GM19099 (cell line): ENCODE data around the gene C17orf50.
A peak's percentile ranks its signal among the peaks of the same experiment; 100 is the strongest.

Experiments
- POLR2A ChIP-seq: IDR thresholded peaks from 3 replicates; pipeline ENCODE4 v1.6.1; 2011; ENCODE audit warnings: low read depth; ENCODE audit not compliant: insufficient read length; ENCODE audit errors: extremely low read depth

C17orf50 gene

GRCh38 chr17:35807371-35808144, 46.9 kb downstream of the C17orf50 start:
- TF ChIP-seq POLR2A = no peak

DNA sequence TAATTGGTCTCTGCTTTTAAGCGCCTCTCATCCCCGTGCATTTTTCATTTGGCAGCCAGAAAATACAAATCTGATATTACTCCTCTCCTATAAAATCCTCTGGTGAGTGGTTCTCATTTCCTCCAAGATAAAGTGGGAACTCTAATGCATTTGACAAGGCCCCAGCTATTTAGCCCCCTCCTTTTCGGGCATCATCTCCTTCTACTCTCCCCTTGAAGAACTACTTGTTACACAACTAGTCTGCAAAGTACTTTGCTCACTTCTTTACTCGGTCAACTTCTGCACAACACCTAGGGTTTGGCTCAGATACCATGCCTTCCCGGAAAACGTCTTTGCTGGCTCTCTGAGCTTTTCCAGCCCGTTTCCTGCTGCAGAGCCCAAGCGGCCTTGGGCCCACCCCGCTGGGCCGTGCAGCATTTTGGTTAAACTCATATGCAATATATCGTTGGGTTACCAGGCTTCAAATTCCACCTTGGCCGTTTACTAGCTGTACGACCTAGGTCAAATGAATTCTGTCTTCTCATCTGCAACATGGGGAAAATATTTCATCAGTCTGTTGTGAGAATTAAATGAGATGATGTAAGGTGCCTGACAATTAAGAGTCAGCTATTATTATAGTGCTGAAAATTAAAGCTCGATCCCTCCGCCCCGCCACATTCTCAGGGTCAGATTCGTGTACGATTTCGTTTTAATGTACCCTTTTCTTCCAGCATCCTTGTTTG, 47.7 kb downstream of the C17orf50 start:
- no peak for TF ChIP-seq POLR2A

- TF ChIP-seq POLR2A = peak; percentile 99
These were observed 48.5 kb downstream of the C17orf50 start, which contains the start of gene TAF15 for GRCh38 chr17:35808962-35809854. TSS of gene TAF15 (plus strand) at chr17:35809484. CDS start at chr17:35809570, 86 bp downstream.

DNA sequence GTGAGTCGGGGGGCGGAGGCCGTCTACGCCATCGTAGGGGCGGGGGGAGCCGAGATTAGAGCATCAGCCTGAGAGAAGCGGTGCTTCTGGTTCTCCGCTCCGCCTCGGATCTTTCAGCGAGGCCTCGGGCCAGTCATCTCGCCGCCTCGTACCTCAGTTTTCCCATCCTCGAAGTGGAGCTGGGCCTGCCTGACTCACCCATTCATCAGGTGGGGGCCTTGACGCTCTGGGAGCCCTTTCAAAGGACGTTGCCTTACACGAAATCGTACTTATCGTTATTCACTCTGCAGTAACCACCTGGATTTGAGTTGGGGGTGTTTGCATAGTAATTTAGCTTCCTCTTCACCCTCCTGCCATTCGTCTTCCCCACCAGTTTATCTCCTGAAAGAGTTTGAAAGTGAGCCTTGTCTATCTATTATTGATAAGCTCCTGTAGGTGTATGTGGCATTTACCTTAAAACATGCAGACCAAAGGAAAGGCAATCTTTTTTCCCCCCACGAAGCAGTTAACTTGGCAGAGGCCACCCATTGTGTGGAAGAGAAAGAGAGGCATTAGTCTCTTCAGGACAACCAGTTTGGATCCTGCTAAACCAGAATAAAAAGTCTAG, 49.3 kb downstream of the C17orf50 start:
- TF ChIP-seq POLR2A = no peak

GRCh38 chr17:35811759-35812158, 51.1 kb downstream of the C17orf50 start:
- TF ChIP-seq POLR2A = no peak

- TF ChIP-seq POLR2A = no peak
These were observed 51.8 kb downstream of the C17orf50 start for GRCh38 chr17:35812456-35812855.
